ENCODE results near the gene CEP85L. TPM values are rescaled to one million over a fixed set of nuclear protein-coding genes. Genes with fewer than 3 reads are reported as not detected.
"Not testable (repeated sequence)": the region's sequence is repeated elsewhere in the genome, so short reads cannot be mapped to it uniquely, and the experiment has no call there.

CEP85L gene
- total RNA-seq, 1 donor from 2014 or later = 19.3 TPM

- no peak overlapping the region for H3K4me2 ChIP-seq (ENCODE audit: low read length)
- H4K20me1 ChIP-seq (ENCODE audit: insufficient read depth, low read length) = no peaks in the 10 kb centered on the region
- no peak for DNase-seq (ENCODE audit: low read depth)
- peaks cover 5% of the 10 kb centered on the region for H3K36me3 Mint-ChIP-seq (ENCODE audit: low read depth, unreplicated experiment)
- no peaks in the 10 kb centered on the region for H3K36me3 ChIP-seq (ENCODE audit: insufficient read depth, low read length)
- no peaks in the 10 kb centered on the region for H3K9me3 ChIP-seq (ENCODE audit: insufficient read depth, low read depth, low read length)
- H3K4me3 ChIP-seq (ENCODE audit: insufficient read depth, low read depth, low read length) = no peak overlapping the region
- no peaks in the 10 kb centered on the region for H3K4me1 ChIP-seq (ENCODE audit: insufficient read depth, low read length)
- FAIRE-seq = no peak
- no peak overlapping the region for H3K9ac ChIP-seq (ENCODE audit: low read length)
- H3K27me3 Mint-ChIP-seq (ENCODE audit: low read depth, unreplicated experiment) = no peaks in the 10 kb centered on the region
- H3K27ac ChIP-seq (ENCODE audit: low read depth, low read length) = no peak overlapping the region
- no peaks in the 10 kb centered on the region for H3K27me3 ChIP-seq (ENCODE audit: insufficient read depth, low read length)
- H3K4me1 Mint-ChIP-seq (ENCODE audit: low read depth, unreplicated experiment) = no peaks in the 10 kb centered on the region
- H3K9me3 Mint-ChIP-seq (ENCODE audit: unreplicated experiment) = peaks cover 2% of the 10 kb centered on the region
- TF ChIP-seq CTCF (IDR thresholded peaks at IDR 0.05; ENCODE audit: insufficient read depth, low read depth, low read length) = no peak
- no peak for TF ChIP-seq EZH2 (IDR thresholded peaks at IDR 0.05; ENCODE audit: insufficient read depth, low read length)
- H3K4me3 Mint-ChIP-seq (ENCODE audit: unreplicated experiment) = no peak overlapping the region
- H2AFZ ChIP-seq (ENCODE audit: low read depth, low read length) = no peak overlapping the region
- H3K27ac Mint-ChIP-seq (ENCODE audit: unreplicated experiment) = no peak overlapping the region
- no peaks in the 10 kb centered on the region for H3K79me2 ChIP-seq (ENCODE audit: insufficient read depth, low read length)
Observed at GRCh38 chr6:118436482-118436881, 214.9 kb downstream of the CEP85L start.

GRCh38 chr6:118434147-118434546 lies 217.2 kb downstream of the CEP85L start:
- H3K27me3 Mint-ChIP-seq (ENCODE audit: low read depth, unreplicated experiment); H3K9me3 Mint-ChIP-seq (ENCODE audit: unreplicated experiment); H2AFZ ChIP-seq (ENCODE audit: low read depth, low read length); H4K20me1 ChIP-seq (ENCODE audit: insufficient read depth, low read length); H3K4me1 Mint-ChIP-seq (ENCODE audit: low read depth, unreplicated experiment); H3K27ac ChIP-seq (ENCODE audit: low read depth, low read length); H3K9me3 ChIP-seq (ENCODE audit: insufficient read depth, low read depth, low read length); H3K27ac Mint-ChIP-seq (ENCODE audit: unreplicated experiment); FAIRE-seq; H3K4me2 ChIP-seq (ENCODE audit: low read length); H3K4me3 Mint-ChIP-seq (ENCODE audit: unreplicated experiment); H3K27me3 ChIP-seq (ENCODE audit: insufficient read depth, low read length); H3K79me2 ChIP-seq (ENCODE audit: insufficient read depth, low read length); H3K4me3 ChIP-seq (ENCODE audit: insufficient read depth, low read depth, low read length); H3K4me1 ChIP-seq (ENCODE audit: insufficient read depth, low read length); H3K36me3 ChIP-seq (ENCODE audit: insufficient read depth, low read length); H3K36me3 Mint-ChIP-seq (ENCODE audit: low read depth, unreplicated experiment); DNase-seq (ENCODE audit: low read depth); H3K9ac ChIP-seq (ENCODE audit: low read length): not testable (repeated sequence)

- H3K4me1 ChIP-seq (ENCODE audit: insufficient read depth, low read length); H3K79me2 ChIP-seq (ENCODE audit: insufficient read depth, low read length); H3K27me3 ChIP-seq (ENCODE audit: insufficient read depth, low read length); H3K4me3 ChIP-seq (ENCODE audit: insufficient read depth, low read depth, low read length); H3K9me3 ChIP-seq (ENCODE audit: insufficient read depth, low read depth, low read length); H3K27ac Mint-ChIP-seq (ENCODE audit: unreplicated experiment); H4K20me1 ChIP-seq (ENCODE audit: insufficient read depth, low read length); H3K27me3 Mint-ChIP-seq (ENCODE audit: low read depth, unreplicated experiment); H3K27ac ChIP-seq (ENCODE audit: low read depth, low read length); H3K9ac ChIP-seq (ENCODE audit: low read length); DNase-seq (ENCODE audit: low read depth); H3K4me2 ChIP-seq (ENCODE audit: low read length); H3K36me3 Mint-ChIP-seq (ENCODE audit: low read depth, unreplicated experiment); H3K36me3 ChIP-seq (ENCODE audit: insufficient read depth, low read length); H2AFZ ChIP-seq (ENCODE audit: low read depth, low read length); H3K4me1 Mint-ChIP-seq (ENCODE audit: low read depth, unreplicated experiment); FAIRE-seq; H3K4me3 Mint-ChIP-seq (ENCODE audit: unreplicated experiment): not testable (repeated sequence)
- peaks cover 11% of the 10 kb centered on the region for H3K9me3 Mint-ChIP-seq (ENCODE audit: unreplicated experiment)
Observed at GRCh38 chr6:118421312-118421711, 230.1 kb downstream of the CEP85L start.
